Measurements from ENCODE around the gene NKAIN4. TPM values are rescaled to one million over a fixed set of nuclear protein-coding genes. Genes with fewer than 3 reads are reported as not detected.
A peak's percentile ranks its signal among the peaks of the same experiment; 100 is the strongest.

The NKAIN4 gene
- total RNA-seq, 1 donor from 2014 or later: not detected

DNA sequence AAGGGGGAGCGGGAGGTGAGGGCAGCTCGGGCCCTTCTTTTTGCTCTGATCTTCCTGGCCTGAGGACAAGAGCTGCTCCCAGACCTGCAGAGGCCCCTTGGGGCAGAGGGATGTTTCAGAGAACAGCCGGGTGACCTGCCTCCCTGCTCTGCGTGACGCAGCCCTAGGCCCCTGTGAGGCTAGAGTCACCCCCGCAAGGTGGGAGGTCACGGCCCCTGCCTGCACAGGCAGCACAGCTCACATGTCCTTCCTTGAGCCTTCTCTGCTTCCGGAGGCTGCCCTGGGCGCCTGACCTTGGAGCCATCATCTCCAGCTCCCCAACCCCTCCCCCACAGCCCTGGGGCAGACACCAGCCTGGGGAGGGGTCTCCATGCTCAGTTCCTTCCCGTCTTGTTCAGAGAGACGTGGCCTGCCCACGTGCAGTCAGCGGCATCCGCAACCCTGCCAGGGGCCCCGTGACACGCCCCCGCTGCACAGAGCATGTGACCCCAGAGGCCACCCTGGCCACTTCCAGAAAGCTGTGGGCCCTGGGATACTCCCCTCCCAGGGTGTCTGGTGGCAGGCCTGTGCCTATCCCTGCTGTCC, 18.8 kb downstream of the NKAIN4 start, which contains the start of gene BIRC7:
Gene BIRC7, plus strand, starts transcription at position 507 of the 585 bp plus-strand sequence. CDS start 192 bp downstream, outside the sequence.
- H3K4me3 ChIP-seq: no peak within 1 kb of the TSS
- no peak within 1 kb of the TSS for H3K27ac ChIP-seq (replicated peaks)
- H3K4me1 ChIP-seq: peaks cover 7% of the 10 kb centered on the region
- H3K9me3 ChIP-seq (replicated peaks): no peaks in the 10 kb centered on the region
- no peaks in the 10 kb centered on the region for H3K36me3 ChIP-seq
- no peak for DNase-seq
- peaks cover 74% of the 10 kb centered on the region for H3K27me3 ChIP-seq (ENCODE audit: low read depth)
- intact Hi-C loops (cut with micrococcal nuclease): no loop called here
- TF ChIP-seq, protein P1, sequence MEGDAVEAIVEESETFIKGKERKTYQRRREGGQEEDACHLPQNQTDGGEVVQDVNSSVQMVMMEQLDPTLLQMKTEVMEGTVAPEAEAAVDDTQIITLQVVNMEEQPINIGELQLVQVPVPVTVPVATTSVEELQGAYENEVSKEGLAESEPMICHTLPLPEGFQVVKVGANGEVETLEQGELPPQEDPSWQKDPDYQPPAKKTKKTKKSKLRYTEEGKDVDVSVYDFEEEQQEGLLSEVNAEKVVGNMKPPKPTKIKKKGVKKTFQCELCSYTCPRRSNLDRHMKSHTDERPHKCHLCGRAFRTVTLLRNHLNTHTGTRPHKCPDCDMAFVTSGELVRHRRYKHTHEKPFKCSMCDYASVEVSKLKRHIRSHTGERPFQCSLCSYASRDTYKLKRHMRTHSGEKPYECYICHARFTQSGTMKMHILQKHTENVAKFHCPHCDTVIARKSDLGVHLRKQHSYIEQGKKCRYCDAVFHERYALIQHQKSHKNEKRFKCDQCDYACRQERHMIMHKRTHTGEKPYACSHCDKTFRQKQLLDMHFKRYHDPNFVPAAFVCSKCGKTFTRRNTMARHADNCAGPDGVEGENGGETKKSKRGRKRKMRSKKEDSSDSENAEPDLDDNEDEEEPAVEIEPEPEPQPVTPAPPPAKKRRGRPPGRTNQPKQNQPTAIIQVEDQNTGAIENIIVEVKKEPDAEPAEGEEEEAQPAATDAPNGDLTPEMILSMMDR (IDR thresholded peaks at IDR 0.05; ENCODE audit: borderline replicate concordance): no peak

DNA sequence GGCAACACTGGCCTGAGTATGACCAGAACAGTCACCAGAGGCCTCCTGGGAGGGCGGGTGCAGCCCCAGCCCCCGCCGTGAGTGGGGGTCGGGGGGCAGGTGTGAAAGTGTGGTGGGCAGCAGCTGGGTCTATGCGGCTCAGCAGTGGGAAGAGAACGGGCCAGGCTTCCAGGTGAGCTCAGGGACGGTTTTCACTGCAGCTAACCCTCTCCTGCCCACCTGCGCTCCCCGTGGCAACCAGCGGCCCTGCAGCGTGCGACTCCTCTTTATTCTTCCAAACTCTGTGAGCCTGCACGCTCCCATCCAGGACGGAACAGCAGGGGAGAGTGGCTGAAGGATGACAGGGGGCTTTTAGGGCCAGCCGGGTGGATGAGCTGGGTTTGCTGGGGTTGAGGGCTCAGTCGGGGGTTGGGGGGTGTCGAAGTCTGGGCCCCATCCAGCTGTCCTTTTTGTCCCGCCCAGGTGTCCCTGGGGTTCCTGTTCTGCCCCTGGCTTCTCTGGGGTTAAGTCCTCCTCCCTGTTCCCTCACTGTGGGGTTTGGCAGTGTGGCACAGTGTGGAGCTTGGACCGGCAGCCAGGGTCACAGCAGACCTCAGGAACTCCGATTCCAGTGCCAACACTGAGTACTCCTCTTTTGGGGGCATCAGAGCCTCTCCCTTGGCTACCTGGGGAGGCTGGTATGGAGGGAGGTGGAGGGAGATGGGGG, 19.4 kb downstream of the NKAIN4 start:
- Histone ChIP-seq H3K4me1 (peaks cover 8% of the 10 kb centered on the region), H3K36me3 (no peaks in the 10 kb centered on the region), H3K9me3 (replicated peaks) (no peaks in the 10 kb centered on the region), H3K27ac (replicated peaks) (no peak overlapping the region), H3K27me3 (ENCODE audit: low read depth) (peaks cover 79% of the 10 kb centered on the region), H3K4me3 (no peak overlapping the region)
- TF ChIP-seq, protein P1 (IDR thresholded peaks at IDR 0.05; ENCODE audit: borderline replicate concordance): peak; percentile 51
- intact Hi-C loops (cut with micrococcal nuclease): no loop called here
- no peak for DNase-seq

DNA sequence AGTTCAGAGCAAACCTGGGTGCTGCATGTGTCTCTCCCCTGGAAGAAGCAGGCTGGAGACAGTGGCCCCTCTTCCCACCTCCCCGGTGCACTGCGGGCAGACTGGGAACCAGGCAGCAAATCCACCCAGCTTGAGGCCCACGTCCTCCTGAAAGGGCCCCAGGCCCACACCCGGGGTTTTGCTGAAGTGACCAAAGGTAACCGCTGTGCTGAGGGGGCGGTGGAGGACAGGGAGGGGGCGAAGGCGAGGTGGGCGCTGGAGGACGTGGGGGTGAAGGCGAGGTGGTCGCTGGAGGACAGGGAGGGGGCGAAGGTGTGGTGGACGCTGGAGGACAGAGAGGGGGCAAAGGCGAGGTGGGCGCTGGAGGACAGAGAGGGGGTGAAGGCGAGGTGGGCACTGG, 20.3 kb downstream of the NKAIN4 start:
- TF ChIP-seq, protein P1 (IDR thresholded peaks at IDR 0.05; ENCODE audit: borderline replicate concordance): no peak
- no peak for DNase-seq
- no peak overlapping the region for H3K4me3 ChIP-seq
- no peaks in the 10 kb centered on the region for H3K9me3 ChIP-seq (replicated peaks)
- peaks cover 8% of the 10 kb centered on the region for H3K4me1 ChIP-seq
- H3K36me3 ChIP-seq: no peaks in the 10 kb centered on the region
- intact Hi-C loops (cut with micrococcal nuclease): no loop called here
- H3K27ac ChIP-seq (replicated peaks): no peak overlapping the region
- peaks cover 89% of the 10 kb centered on the region for H3K27me3 ChIP-seq (ENCODE audit: low read depth)

DNA sequence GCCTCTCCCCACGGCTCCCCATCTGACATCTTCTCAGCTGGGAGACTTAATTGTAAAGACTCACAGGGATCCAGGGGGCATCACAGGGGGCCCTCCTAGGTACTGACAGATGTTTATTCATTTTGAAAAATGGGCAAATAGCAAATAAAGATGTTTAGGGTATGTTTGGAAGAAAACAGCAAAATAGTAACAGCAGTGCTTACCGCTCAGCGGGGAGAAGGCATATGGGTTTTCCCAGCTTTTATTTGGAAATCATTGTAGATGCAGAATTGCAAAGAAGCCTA, 21.3 kb downstream of the NKAIN4 start:
- Histone ChIP-seq H3K27ac (replicated peaks) (no peak overlapping the region), H3K4me3 (no peak overlapping the region), H3K27me3 (ENCODE audit: low read depth) (peaks cover 91% of the 10 kb centered on the region), H3K9me3 (replicated peaks) (no peaks in the 10 kb centered on the region), H3K4me1 (peaks cover 8% of the 10 kb centered on the region), H3K36me3 (no peaks in the 10 kb centered on the region)
- DNase-seq: no peak
- TF ChIP-seq, protein P1 (IDR thresholded peaks at IDR 0.05; ENCODE audit: borderline replicate concordance): no peak
- intact Hi-C loops (cut with micrococcal nuclease): no loop called here

DNA sequence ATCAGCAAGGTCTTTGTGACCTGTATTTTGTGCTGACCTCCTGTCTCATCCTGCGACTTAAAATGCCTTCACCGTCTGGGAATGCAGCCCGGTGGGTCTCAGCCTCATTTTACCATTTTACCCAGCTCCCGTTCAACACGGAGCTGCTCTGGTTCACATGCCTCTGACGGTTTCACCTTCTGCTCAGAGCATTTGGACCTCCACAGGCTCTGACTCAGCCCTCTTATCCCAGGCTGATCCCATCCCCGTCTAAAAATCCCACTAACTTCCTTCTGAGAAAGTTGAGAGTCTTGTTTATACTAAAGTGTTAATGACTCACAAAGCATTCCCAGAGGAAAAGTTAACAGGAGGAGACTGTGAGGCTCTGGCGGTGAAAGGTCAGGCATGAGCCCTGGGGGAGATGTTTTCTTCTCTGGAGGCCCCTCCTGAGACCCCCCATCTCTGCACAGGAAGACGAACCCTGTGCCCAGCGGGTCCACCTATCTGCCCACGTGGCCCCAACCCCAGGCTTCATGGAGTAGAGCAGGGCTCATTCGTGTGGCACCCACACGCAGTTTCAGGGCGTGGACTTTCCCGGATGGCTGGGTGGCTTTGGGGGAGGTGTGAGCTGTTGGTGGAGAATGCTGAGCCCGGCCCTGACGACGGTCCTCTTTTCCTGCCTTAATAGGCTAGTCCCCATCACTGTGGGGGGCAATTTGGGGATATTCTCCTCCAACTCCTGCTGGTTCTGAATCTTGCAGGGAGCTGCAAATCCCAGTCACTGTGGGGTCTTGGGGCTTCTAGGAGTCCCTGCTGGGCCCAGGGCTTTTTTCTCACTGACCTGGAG, 21.8 kb downstream of the NKAIN4 start:
- no peak overlapping the region for H3K27ac ChIP-seq (replicated peaks)
- no peak overlapping the region for H3K4me3 ChIP-seq
- no peaks in the 10 kb centered on the region for H3K36me3 ChIP-seq
- intact Hi-C loops (cut with micrococcal nuclease): no loop called here
- TF ChIP-seq, protein P1 (IDR thresholded peaks at IDR 0.05; ENCODE audit: borderline replicate concordance): no peak
- H3K4me1 ChIP-seq: peaks cover 8% of the 10 kb centered on the region
- no peaks in the 10 kb centered on the region for H3K9me3 ChIP-seq (replicated peaks)
- H3K27me3 ChIP-seq (ENCODE audit: low read depth): peaks cover 86% of the 10 kb centered on the region
- no peak for DNase-seq
